HG03442 (cell line): Measurements from ENCODE around the gene TDRD7.
"Not testable (repeated sequence)": the region's sequence is repeated elsewhere in the genome, so short reads cannot be mapped to it uniquely, and the experiment has no call there.

ENCODE experiments used
- ATAC-seq: cut with Tn5 transposase; IDR thresholded peaks from one replicate; pipeline ENCODE4 v1.9.1; 2021; ENCODE audit warnings: mild to moderate bottlenecking, moderate library complexity; ENCODE audit not compliant: unreplicated experiment

The TDRD7 gene

GRCh38 chr9:97473717-97474116, 61.8 kb downstream of the TDRD7 start:
- no peak for ATAC-seq

- ATAC-seq: no peak
These were observed 62.6 kb downstream of the TDRD7 start for GRCh38 chr9:97474372-97474925.

- ATAC-seq: no peak
These were observed 63.2 kb downstream of the TDRD7 start for GRCh38 chr9:97475059-97475458.

- ATAC-seq: no peak
These were observed 66.5 kb downstream of the TDRD7 start for GRCh38 chr9:97478301-97478981.

DNA sequence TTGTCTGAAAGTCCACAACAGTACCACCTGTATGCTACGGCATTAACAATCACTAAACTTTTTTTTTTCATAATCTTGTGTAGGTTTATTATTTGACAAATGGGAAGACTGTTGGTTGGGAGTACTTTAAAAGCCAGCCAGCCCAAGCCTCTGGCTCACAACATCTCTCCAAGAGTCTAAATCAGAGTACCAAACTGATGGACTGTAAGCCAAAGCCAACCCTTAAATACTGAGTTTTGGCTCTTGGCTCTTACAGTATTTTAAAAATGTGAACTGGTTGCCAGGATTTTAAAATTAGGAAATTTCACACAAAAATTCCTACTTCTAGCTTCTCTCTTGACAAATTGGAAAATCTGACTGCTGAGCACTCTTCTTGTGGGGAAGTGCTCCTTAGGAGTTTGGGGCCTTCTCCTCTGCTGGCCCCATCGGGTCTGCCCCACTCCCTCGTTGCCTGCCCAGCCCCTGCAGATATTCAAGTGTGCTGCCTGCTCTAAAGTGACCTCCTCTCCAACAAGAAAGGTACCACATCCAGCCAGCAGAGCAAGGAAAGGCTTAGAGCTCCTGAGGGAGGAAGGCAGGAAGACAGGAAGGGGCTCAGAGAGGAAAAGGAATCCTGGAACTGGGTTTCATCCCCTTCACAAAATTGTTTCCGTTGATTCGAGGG, 67.7 kb downstream of the TDRD7 start:
- no peak for ATAC-seq

DNA sequence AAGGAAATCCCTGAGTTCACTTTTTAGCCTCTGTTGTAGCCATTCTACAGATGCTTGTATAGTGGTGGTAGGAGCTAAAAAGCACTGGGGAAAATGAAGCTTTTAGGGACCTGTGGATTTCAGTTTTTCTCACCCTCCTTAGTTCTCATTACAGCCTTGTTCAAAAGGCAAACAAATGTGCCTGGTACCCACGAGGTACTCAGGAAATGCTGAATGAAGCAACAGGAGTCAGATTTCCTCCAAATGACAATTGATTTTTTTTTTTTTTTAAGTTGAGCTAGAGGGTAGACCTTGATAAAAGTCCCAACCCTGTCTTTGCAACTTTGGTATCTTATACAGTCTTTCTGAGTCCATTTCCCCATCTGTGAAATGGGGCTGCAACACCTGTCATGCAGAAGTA, 68.3 kb downstream of the TDRD7 start:
- no peak for ATAC-seq

DNA sequence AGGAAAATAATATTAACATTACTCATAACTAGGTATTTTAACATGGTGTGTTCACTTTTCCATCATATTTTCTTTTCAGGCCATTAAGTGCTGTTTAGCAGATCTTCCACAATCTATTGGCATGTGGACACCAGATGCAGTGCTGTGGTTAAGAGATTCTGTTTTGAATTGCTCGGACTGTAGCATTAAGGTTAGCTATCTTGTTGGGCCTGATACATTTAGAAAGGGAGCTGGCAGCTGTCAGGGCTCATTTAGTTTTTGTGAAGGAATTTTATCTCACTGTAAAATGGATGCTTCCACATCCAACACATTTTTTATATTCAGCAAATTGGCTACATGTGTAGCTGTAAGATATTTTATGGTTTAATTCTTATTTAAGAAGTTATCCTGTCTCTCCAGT, 68.9 kb downstream of the TDRD7 start:
- ATAC-seq: no peak

- ATAC-seq: no peak
These were observed 72.2 kb downstream of the TDRD7 start for GRCh38 chr9:97484134-97484533.

GRCh38 chr9:97487107-97487506, 75.2 kb downstream of the TDRD7 start:
- ATAC-seq: no peak

GRCh38 chr9:97487861-97488260, 76.0 kb downstream of the TDRD7 start:
- ATAC-seq: no peak

- ATAC-seq: no peak
These were observed 79.5 kb downstream of the TDRD7 start for GRCh38 chr9:97491216-97491999.

GRCh38 chr9:97497558-97498375, 85.9 kb downstream of the TDRD7 start:
- not testable (repeated sequence) for ATAC-seq

- not testable (repeated sequence) for ATAC-seq
These were observed 87.0 kb downstream of the TDRD7 start for GRCh38 chr9:97498846-97499245.

DNA sequence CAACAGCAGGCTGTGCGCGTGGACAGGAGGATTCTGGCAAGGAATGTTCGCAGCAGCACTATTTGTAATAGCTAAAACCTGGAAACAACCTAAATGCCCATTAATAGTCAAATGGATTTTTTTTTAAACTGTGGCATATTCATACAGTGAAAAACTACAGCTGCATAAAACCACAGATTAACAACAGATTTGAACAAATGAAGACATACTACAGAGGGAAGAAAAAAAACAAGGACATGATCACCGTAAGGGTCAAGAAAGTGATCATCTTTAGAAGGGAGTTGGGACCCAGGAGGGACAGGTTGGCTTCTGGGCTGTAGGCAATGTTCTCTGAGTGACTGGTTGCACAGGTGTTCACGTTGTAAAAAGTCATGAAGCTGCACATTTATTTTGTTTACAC, 88.4 kb downstream of the TDRD7 start:
- ATAC-seq: no peak

GRCh38 chr9:97500765-97501176, 88.9 kb downstream of the TDRD7 start:
- no peak for ATAC-seq

- ATAC-seq: peak; percentile 48
These were observed 89.5 kb downstream of the TDRD7 start, which contains the start of gene TMOD1 for GRCh38 chr9:97501177-97501971. Gene TMOD1, plus strand, starts transcription at chr9:97501666. Its CDS starts 22,523 bp downstream, at chr9:97524189.

DNA sequence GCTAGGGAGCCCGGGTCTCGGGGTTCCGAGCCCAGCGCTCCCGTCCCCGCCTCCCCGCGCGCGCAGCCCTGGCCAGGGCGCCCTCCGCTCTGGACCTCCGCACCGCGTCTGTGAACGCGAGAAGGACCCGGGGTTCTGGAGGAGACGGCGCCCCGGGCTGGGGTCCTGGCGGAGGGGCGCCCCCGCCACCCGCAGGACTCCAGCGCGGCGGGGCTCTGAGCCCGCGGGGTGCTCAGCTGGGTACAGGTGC, 90.0 kb downstream of the TDRD7 start:
- peak; percentile 20 for ATAC-seq

DNA sequence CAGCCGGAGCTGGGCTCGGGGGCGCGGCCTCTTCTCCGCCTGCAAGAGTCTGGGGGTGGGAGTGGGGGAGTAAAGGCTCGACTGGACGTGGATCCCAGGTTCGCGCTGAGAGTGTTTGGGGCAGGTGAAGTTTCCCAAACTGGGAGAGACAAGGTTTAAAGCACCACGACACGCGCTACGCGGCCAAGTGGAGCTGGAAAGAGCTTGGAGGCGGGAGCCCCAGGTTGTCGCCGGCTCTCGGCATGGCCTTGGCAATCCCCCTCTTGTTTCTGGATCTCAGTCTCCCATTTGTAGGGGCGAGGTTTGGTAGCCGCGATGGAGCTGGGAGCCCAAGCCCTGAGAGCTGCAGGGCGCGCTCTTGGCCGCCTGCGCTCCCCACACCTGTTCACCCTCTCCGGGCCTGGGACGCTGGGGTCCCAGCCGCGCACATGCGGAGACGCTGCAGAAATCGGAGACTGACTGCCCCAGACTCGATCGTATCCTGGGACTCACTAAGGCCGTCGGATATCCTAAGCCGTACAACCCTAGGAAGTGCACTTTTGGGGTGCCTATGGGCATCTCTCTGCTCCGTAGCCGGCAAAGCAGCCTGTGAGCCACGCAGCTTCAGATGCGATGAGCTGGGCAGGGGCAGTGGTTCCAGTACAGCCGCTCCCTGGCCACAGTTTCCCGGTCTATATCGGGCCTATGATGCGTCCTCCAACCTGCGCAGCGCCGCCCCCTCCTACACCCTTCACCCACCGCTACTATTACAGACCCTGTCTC, 90.5 kb downstream of the TDRD7 start:
- ATAC-seq: no peak
